Spleen (tissue), 11 donors: ENCODE data around the gene HSF2BP. TPM values are rescaled to one million over a fixed set of nuclear protein-coding genes. Genes with fewer than 3 reads are reported as not detected.
"Not testable (repeated sequence)": the region's sequence is repeated elsewhere in the genome, so short reads cannot be mapped to it uniquely, and the experiment has no call there.

Experiments
- DNase-seq: peaks from one replicate; pipeline ENCODE4 v3.0.0-alpha.2; 2020
- H3K27ac ChIP-seq, 8 donors: fragments of 200-600 bp; sonication (generic) in 7 of 8; 1 replicate in 4 of 8; 2 replicates in 4 of 8; pipeline versions ENCODE4 v1.5.0 to v1.8.0; 2016 to 2021; ENCODE audit warnings: inconsistent platforms in 4 of 8, mild to moderate bottlenecking in 4 of 8, moderate library complexity in 1 of 8
- H3K27me3 ChIP-seq, 7 donors: fragments of 200-600 bp; sonication (generic) in 6 of 7; replicated peaks in 1 of 7; 1 replicate in 4 of 7; 2 replicates in 3 of 7; pipeline versions ENCODE4 v1.5.0 to v1.8.0; 2016 to 2021; ENCODE audit warnings: inconsistent platforms in 3 of 7, mild to moderate bottlenecking in 1 of 7
- H3K36me3 ChIP-seq, 6 donors: fragments of 200-600 bp; sonication (generic) in 5 of 6; 1 replicate in 4 of 6; 2 replicates in 2 of 6; pipeline versions ENCODE4 v1.5.0 to v1.8.0; 2016 to 2021; ENCODE audit warnings: inconsistent platforms in 2 of 6
- H3K4me1 ChIP-seq, 6 donors: fragments of 200-600 bp; sonication (generic) in 5 of 6; 1 replicate in 3 of 6; 2 replicates in 3 of 6; pipeline versions ENCODE4 v1.5.0 to v1.8.0; 2016 to 2021; ENCODE audit warnings: inconsistent platforms in 3 of 6
- H3K4me3 ChIP-seq, 8 donors: fragments of 200-600 bp; sonication (generic) in 7 of 8; 1 replicate in 4 of 8; 2 replicates in 4 of 8; pipeline versions ENCODE4 v1.5.0 to v1.8.0; 2016 to 2021; ENCODE audit warnings: inconsistent platforms in 4 of 8, mild to moderate bottlenecking in 4 of 8, moderate library complexity in 2 of 8
- H3K9me3 ChIP-seq, 8 donors: fragments of 200-600 bp; sonication (generic) in 7 of 8; 1 replicate in 4 of 8; 2 replicates in 4 of 8; pipeline versions ENCODE4 v1.5.0 to v1.8.0; 2016 to 2021; ENCODE audit warnings: inconsistent platforms in 4 of 8
- POLR2A ChIP-seq, 3 donors: fragments of 450-650 bp; IDR thresholded peaks; one replicate each; pipeline ENCODE4 v1.5.1; 2017; ENCODE audit warnings: antibody characterized with exemption in 3 of 3, mild to moderate bottlenecking in 1 of 3
- POLR2AphosphoS5 ChIP-seq, 3 donors: sonication (generic); formaldehyde crosslinking; IDR thresholded peaks; one replicate each; pipeline ENCODE4 v1.5.1; 2017; ENCODE audit warnings: antibody characterized with exemption in 3 of 3
- WGBS, 5 donors: extraction: QIAGEN DNeasy Blood & Tissue Kit in 3 of 5; methylation state at CpG; one replicate each; pipeline versions ENCODE4 v1.1.5 to v1.1.7; 2013 to 2018; 5-methylcytosine and 5-hydroxymethylcytosine counted together
- intact Hi-C: fragments of 100-400 bp; cut with DNase I; formaldehyde crosslinking; loops from one replicate; pipeline ENCODE4 v1.15.0; 2023; ENCODE audit warnings: low total_unique reads
- polyA plus RNA-seq, 3 donors: library from polyadenylated mRNA; stranded (reverse); fragments of 200-250 nt; gene quantifications; one replicate each; pipeline ENCODE4 v1.2.1, GENCODE V29; 2013
- total RNA-seq, 7 donors: library from RNA; depleted of rRNA in 3 of 7; stranded (reverse); fragments of >200 nt in 3 of 7; fragmentation: NEBNext Ultra II Directional in 4 of 7; extraction: Animal tissue kit (Norgen Biotek cat#: 25700) in 4 of 7; gene quantifications; one replicate each; pipeline versions ENCODE4 v1.1.0 to v1.2.1, GENCODE V29; 2016 to 2021
- TF ChIP-seq, protein P1 (sequence below), 11 experiments: fragments of 200-600 bp in 7 of 11; fragments of 450-650 bp in 4 of 11; sonication (generic) in 4 of 11; IDR thresholded peaks in 8 of 11; conservative IDR thresholded peaks in 3 of 11; 1 replicate in 7 of 11; 2 replicates in 4 of 11; pipeline versions ENCODE4 v1.4.0 to v1.8.0; 2016 to 2021; ENCODE audit warnings: antibody characterized with exemption in 11 of 11, inconsistent platforms in 4 of 11, mild to moderate bottlenecking in 1 of 11
- donor health status: healthy with polysubstance abuse.
- donor health status: DM: no; HTN: no; CAD: no; lungs with moderate emphysema.
- donor health status: DM: no; HTN: no; CAD: no.
- donor health status: Bipolar disorder and iron deficiency.
- donor health status: healthy.
- donor health status: DM: no; HTN: no; CAD: no.
- donor health status: DM: yes; HTN: yes; CAD: no.

Gene HSF2BP
- total and polyA plus RNA-seq, 10 donors, result 0.13 to 1.9 (median 0.41) TPM; not detected in 2

DNA sequence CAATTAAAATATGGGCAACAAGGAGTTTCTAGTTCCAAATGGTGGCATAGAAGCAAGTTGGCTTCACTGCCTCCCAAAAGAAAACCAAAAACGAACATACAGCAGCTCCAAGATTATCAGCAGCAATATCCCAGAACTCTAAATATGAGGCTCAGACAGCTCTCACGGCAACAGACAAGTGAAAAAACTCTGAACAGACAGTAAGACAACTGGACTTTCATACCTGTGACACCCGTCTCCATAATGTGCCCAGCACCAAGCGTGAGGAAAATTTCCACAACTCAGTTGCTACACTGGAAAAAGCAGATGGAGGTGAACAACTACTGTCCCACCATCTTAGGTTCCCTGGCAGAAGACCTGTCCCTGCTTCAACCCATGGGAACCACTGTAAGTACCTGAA is 39.9 kb downstream of the HSF2BP start:
- intact Hi-C loops, result no loop called here
- no peaks in the 10 kb centered on the region for H3K27me3 ChIP-seq
- no peak overlapping the region for H3K4me3 ChIP-seq
- TF ChIP-seq, protein P1, sequence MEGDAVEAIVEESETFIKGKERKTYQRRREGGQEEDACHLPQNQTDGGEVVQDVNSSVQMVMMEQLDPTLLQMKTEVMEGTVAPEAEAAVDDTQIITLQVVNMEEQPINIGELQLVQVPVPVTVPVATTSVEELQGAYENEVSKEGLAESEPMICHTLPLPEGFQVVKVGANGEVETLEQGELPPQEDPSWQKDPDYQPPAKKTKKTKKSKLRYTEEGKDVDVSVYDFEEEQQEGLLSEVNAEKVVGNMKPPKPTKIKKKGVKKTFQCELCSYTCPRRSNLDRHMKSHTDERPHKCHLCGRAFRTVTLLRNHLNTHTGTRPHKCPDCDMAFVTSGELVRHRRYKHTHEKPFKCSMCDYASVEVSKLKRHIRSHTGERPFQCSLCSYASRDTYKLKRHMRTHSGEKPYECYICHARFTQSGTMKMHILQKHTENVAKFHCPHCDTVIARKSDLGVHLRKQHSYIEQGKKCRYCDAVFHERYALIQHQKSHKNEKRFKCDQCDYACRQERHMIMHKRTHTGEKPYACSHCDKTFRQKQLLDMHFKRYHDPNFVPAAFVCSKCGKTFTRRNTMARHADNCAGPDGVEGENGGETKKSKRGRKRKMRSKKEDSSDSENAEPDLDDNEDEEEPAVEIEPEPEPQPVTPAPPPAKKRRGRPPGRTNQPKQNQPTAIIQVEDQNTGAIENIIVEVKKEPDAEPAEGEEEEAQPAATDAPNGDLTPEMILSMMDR (IDR thresholded peaks at IDR 0.05 in 8 of 11, conservative IDR thresholded peaks at IDR 0.05 in 3 of 11), result no peak
- TF ChIP-seq POLR2AphosphoS5 (IDR thresholded peaks at IDR 0.05) (no peak), POLR2A (IDR thresholded peaks at IDR 0.05) (no peak)
- WGBS, 5 donors, result 90 to 95% (median 93%) methylated on average over 4 of the region's 4 CpGs
- DNase-seq, result no peak
- H3K36me3 ChIP-seq, result no peaks in the 10 kb centered on the region
- H3K27ac ChIP-seq, result no peak overlapping the region
- H3K4me1 ChIP-seq, result peaks cover 0 to 3% (median 0%) of the 10 kb centered on the region in 6 donors
- H3K9me3 ChIP-seq, result peaks cover 0 to 22% (median 19%) of the 10 kb centered on the region in 8 donors

DNA sequence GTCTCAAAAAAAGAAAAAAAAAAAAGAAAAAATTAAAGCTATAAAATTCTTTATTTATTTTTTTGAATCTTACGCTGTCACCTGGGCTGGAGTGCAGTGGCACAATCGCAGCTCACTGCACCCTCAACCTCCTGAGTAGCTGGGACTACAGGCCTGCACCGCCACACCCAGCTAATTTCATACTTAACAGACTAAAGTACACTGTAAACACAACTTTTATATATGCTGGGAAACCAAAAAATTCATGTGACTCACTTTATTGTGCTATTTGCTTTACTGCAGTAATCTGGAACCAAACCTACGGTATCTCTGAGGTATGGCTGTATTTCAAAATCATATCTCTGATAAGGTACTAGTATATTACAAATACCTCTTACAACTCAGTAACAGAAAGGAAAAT is 40.3 kb downstream of the HSF2BP start:
- Histone ChIP-seq H3K36me3 (no peaks in the 10 kb centered on the region), H3K9me3 (peaks cover 0 to 22% (median 19%) of the 10 kb centered on the region in 8 donors), H3K27ac (no peak overlapping the region), H3K27me3 (no peaks in the 10 kb centered on the region), H3K4me3 (no peak overlapping the region), H3K4me1 (peaks cover 0 to 3% (median 0%) of the 10 kb centered on the region in 6 donors)
- intact Hi-C loops, result no loop called here
- TF ChIP-seq POLR2A (IDR thresholded peaks at IDR 0.05) (no peak), POLR2AphosphoS5 (IDR thresholded peaks at IDR 0.05) (no peak)
- TF ChIP-seq, protein P1 (IDR thresholded peaks at IDR 0.05 in 8 of 11, conservative IDR thresholded peaks at IDR 0.05 in 3 of 11), result no peak
- 96 to 98% (median 96%) methylated on average over 4 of the region's 4 CpGs for WGBS, 5 donors
- no peak for DNase-seq

DNA sequence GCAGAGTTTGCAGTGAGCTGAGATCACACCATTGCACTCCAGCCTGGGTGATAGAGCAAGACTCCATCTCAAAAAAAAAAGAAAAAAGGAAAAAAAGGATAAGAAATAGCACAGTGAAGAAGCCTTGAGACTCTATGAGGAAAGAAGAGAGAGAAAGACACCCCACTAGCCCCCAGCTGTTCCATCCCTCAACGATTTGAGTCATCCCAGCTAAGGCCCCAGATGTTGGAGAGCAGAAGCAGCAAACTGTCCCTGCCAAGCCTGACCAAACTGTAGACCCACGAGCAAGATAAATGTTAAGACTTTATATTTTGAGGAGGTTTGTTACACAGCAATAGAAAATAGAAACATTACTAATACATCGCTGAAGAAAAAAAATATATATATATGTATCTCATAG is 42.4 kb downstream of the HSF2BP start:
- H3K27me3 ChIP-seq, H3K4me1 ChIP-seq, DNase-seq, intact Hi-C loops, H3K4me3 ChIP-seq, H3K36me3 ChIP-seq, H3K27ac ChIP-seq: not testable (repeated sequence)
- WGBS, 5 donors, result 77 to 92% (median 89%) methylated on average over 3 of the region's 3 CpGs
- H3K9me3 ChIP-seq, result peaks cover 0 to 22% (median 19%) of the 10 kb centered on the region in 8 donors

DNA sequence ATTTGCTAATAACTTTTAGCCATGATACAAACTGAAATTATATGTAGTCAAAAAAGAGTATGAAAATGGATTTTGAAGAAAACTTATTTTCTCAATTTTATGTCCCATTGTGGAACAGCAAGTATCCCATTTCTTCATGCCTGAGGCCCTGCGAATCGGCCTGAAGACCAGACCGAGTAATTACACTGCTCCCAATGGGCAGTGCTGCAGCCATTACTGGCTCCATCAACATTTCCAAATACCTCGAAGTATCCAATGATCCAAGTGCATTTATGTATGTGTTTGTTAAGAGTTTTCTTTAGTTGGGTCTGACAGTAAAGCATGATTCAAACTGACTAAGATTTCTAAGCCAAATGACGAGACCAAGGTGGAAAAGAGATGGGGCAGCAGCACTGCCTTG is 44.4 kb downstream of the HSF2BP start:
- Histone ChIP-seq H3K4me3 (no peak overlapping the region), H3K36me3 (no peaks in the 10 kb centered on the region), H3K4me1 (peaks cover 0 to 6% (median 0%) of the 10 kb centered on the region in 6 donors), H3K9me3 (peaks cover 0 to 8% (median 4%) of the 10 kb centered on the region in 8 donors), H3K27ac (no peak overlapping the region), H3K27me3 (no peaks in the 10 kb centered on the region)
- 91 to 94% (median 93%) methylated on average over 5 of the region's 5 CpGs for WGBS, 5 donors
- TF ChIP-seq, protein P1 (IDR thresholded peaks at IDR 0.05 in 8 of 11, conservative IDR thresholded peaks at IDR 0.05 in 3 of 11), result no peak
- no peak for TF ChIP-seq POLR2AphosphoS5 (IDR thresholded peaks at IDR 0.05)
- no peak for TF ChIP-seq POLR2A (IDR thresholded peaks at IDR 0.05)
- DNase-seq, result no peak
- intact Hi-C loops, result no loop called here
